ACHN (cell line): Measurements from ENCODE around the gene CDK16.

Source experiments
- DNase-seq: peaks from one replicate; pipeline ENCODE4 v3.0.0-alpha.2; 2015
- in situ Hi-C: cut with HindIII; loops from 2 replicates; pipeline ENCODE4 v1.10.0; 2017; ENCODE audit warnings: low sequenced_read_pairs, low pct_ligation_motif_present, low pct_unique_long_range_greater_than_20kb

CDK16 gene

GRCh38 chrX:47201345-47201944 lies 17.0 kb upstream of the CDK16 start:
- DNase-seq: no peak
- in situ Hi-C loops: no loop called here

- in situ Hi-C loops: no loop called here
These were observed 16.2 kb upstream of the CDK16 start for GRCh38 chrX:47202316-47202715.

GRCh38 chrX:47202877-47203276 lies 15.6 kb upstream of the CDK16 start:
- no peak for DNase-seq
- in situ Hi-C loops: no loop called here

More at GRCh38 chrX:47202316-47202715, 16.2 kb upstream of the CDK16 start:
- no peak for DNase-seq

- DNase-seq: no peak
- in situ Hi-C loops: no loop called here
These were observed 13.5 kb upstream of the CDK16 start for GRCh38 chrX:47204970-47205369.

- in situ Hi-C loops: no loop called here
- DNase-seq: no peak
These were observed 12.2 kb upstream of the CDK16 start for GRCh38 chrX:47206316-47206715.

GRCh38 chrX:47208108-47208507 lies 10.4 kb upstream of the CDK16 start:
- DNase-seq: no peak
- in situ Hi-C loops: no loop called here

GRCh38 chrX:47209508-47210238 lies 8.8 kb upstream of the CDK16 start:
- in situ Hi-C loops: no loop called here
- DNase-seq: no peak

GRCh38 chrX:47210661-47211425 lies 7.6 kb upstream of the CDK16 start:
- no peak for DNase-seq
- in situ Hi-C loops: no loop called here

GRCh38 chrX:47212381-47213293 lies 5.8 kb upstream of the CDK16 start:
- no peak for DNase-seq
- in situ Hi-C loops: no loop called here

GRCh38 chrX:47214435-47215077 lies 3.9 kb upstream of the CDK16 start:
- in situ Hi-C loops: no loop called here
- DNase-seq: no peak

- in situ Hi-C loops: no loop called here
- DNase-seq: no peak
These were observed 3.1 kb upstream of the CDK16 start for GRCh38 chrX:47215291-47215900.

- DNase-seq: no peak
- in situ Hi-C loops: no loop called here
These were observed 2.0 kb upstream of the CDK16 start for GRCh38 chrX:47216393-47216925.

GRCh38 chrX:47217121-47217851 lies 1.2 kb upstream of the CDK16 start:
- DNase-seq: peak; percentile 20
- in situ Hi-C loops: no loop called here

GRCh38 chrX:47217852-47218279 lies 615 bp upstream of the CDK16 start:
- in situ Hi-C loops: no loop called here
- peak; percentile 92 for DNase-seq

- in situ Hi-C loops: no loop called here
- DNase-seq: peak; percentile 11
These were observed 687 bp downstream of the CDK16 start for GRCh38 chrX:47218920-47219815.

- in situ Hi-C loops: no loop called here
- no peak for DNase-seq
These were observed 3.3 kb downstream of the CDK16 start for GRCh38 chrX:47221756-47222155.
